Hepatocyte (in vitro differentiated cells): ENCODE data around the gene JMJD1C.

Experiments
- EZH2 ChIP-seq: fragments of 200-600 bp; sonication (generic); IDR thresholded peaks from 2 replicates; pipeline ENCODE4 v1.6.1; 2016; ENCODE audit warnings: antibody characterized with exemption, mild to moderate bottlenecking, borderline replicate concordance
- TF ChIP-seq, protein P1 (sequence below): fragments of 200-600 bp; sonication (generic); IDR thresholded peaks from 2 replicates; pipeline ENCODE4 v1.5.1; 2016; ENCODE audit warnings: antibody characterized with exemption, mild to moderate bottlenecking; ENCODE audit not compliant: poor library complexity

DNA sequence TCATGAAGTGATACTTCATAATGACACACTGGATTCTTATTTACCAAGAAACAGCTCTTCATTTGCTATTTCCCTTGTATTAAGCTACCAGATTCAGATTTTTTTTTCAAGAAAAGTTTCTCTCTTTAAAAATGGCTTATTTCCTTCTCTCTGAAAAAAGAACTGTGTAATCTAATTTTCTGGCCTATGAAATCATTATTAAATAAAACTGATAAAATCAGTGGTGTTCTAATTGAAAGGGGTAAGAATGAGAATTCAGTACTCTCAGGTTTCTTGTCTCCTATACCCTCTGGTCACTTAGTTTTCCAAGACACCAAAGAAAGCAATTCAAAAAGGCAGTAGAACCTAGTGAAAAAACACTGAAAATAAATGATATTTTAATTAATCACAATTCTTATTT is 10.3 kb downstream of the JMJD1C start:
- TF ChIP-seq, protein P1, sequence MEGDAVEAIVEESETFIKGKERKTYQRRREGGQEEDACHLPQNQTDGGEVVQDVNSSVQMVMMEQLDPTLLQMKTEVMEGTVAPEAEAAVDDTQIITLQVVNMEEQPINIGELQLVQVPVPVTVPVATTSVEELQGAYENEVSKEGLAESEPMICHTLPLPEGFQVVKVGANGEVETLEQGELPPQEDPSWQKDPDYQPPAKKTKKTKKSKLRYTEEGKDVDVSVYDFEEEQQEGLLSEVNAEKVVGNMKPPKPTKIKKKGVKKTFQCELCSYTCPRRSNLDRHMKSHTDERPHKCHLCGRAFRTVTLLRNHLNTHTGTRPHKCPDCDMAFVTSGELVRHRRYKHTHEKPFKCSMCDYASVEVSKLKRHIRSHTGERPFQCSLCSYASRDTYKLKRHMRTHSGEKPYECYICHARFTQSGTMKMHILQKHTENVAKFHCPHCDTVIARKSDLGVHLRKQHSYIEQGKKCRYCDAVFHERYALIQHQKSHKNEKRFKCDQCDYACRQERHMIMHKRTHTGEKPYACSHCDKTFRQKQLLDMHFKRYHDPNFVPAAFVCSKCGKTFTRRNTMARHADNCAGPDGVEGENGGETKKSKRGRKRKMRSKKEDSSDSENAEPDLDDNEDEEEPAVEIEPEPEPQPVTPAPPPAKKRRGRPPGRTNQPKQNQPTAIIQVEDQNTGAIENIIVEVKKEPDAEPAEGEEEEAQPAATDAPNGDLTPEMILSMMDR, result no peak
- TF ChIP-seq EZH2, result no peak
